Cardiac muscle cell (in vitro differentiated cells and primary cell): Measurements from ENCODE around the gene ARHGEF11. TPM values are rescaled to one million over a fixed set of nuclear protein-coding genes. Genes with fewer than 3 reads are reported as not detected.

Experiments used
- DNase-seq, 2 donors: peaks; one replicate each; pipeline versions ENCODE4 v3.0.0 to v3.0.0-alpha.2; 2010 to 2017; ENCODE audit warnings: low read depth in 1 of 2, low spot score in 1 of 2
- H3K27ac ChIP-seq: fragments of 200-600 bp; sonication (generic); 2 replicates; pipeline ENCODE4 v1.5.1; 2016
- H3K27me3 ChIP-seq: fragments of 200-600 bp; sonication (generic); 2 replicates; pipeline ENCODE4 v1.6.0; 2016; ENCODE audit warnings: control low read depth
- H3K36me3 ChIP-seq: fragments of 200-600 bp; sonication (generic); 2 replicates; pipeline ENCODE4 v1.5.1; 2016; ENCODE audit warnings: control low read depth
- H3K4me1 ChIP-seq: fragments of 200-600 bp; sonication (generic); 2 replicates; pipeline ENCODE4 v1.8.1; 2017; ENCODE audit warnings: low read depth, mild to moderate bottlenecking, mixed run types
- H3K4me3 ChIP-seq: fragments of 200-600 bp; sonication (generic); 2 replicates; pipeline ENCODE4 v1.5.1; 2016; ENCODE audit warnings: mild to moderate bottlenecking
- H3K9me3 ChIP-seq: fragments of 200-600 bp; sonication (generic); 2 replicates; pipeline ENCODE4 v1.5.1; 2017; ENCODE audit warnings: low read depth, mild to moderate bottlenecking, control low read depth
- polyA plus RNA-seq: library from polyadenylated mRNA; unstranded; fragments of >200 nt; fragmentation: Nextera tagmentation; extraction: Ambion mirVana; gene quantifications from 2 replicates; pipeline ENCODE4 v1.2.1, GENCODE V29; 2016
- total RNA-seq: library from RNA; depleted of rRNA; stranded (reverse); fragments of >200 nt; gene quantifications from 2 replicates; pipeline ENCODE4 v1.2.3, GENCODE V29; 2016
- TF ChIP-seq, protein P1 (sequence below): IDR thresholded peaks from 2 replicates; pipeline ENCODE4 v1.5.1; 2012; ENCODE audit warnings: low read depth, mild to moderate bottlenecking, low read length

ARHGEF11 gene
- total and polyA plus RNA-seq, 2 experiments from 2014 or later: 25.8 to 40.1 TPM

DNA sequence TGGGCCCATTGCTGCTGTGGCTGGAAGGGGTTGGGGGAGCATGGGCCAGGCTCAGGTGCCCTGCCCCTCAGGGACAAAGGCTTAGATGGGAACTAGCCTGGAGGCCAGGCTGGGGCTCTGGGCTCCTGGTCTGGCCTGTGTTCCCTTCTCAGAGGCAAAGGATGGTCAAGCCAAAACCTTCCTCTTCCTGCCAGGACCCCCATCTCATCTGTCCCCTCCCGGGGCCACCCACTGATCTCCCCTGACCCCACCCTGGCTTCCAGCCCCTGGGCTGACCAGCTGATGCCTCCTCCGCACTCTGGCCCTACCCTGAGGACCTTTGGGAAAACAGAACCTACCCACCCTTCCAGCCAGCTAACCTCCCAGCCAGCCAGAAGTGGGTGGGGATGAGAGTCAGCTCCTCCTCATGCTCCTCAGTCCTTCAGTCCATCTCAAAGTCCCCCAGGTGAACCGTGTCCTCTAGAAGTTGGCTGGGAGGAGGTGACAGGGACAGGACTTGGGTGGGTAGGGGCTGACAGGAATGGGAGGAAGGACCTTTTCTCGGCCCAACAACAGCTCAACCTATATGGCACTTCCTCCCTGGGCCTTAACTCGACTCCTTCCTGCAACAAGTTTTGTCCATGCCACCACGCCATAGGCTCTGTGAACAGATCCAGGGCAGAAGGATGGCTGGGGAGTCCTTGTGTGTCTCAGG, 144.5 kb downstream of the ARHGEF11 start:
- no peak overlapping the region for H3K27ac ChIP-seq
- no peaks in the 10 kb centered on the region for H3K4me1 ChIP-seq
- no peaks in the 10 kb centered on the region for H3K9me3 ChIP-seq
- TF ChIP-seq, protein P1, sequence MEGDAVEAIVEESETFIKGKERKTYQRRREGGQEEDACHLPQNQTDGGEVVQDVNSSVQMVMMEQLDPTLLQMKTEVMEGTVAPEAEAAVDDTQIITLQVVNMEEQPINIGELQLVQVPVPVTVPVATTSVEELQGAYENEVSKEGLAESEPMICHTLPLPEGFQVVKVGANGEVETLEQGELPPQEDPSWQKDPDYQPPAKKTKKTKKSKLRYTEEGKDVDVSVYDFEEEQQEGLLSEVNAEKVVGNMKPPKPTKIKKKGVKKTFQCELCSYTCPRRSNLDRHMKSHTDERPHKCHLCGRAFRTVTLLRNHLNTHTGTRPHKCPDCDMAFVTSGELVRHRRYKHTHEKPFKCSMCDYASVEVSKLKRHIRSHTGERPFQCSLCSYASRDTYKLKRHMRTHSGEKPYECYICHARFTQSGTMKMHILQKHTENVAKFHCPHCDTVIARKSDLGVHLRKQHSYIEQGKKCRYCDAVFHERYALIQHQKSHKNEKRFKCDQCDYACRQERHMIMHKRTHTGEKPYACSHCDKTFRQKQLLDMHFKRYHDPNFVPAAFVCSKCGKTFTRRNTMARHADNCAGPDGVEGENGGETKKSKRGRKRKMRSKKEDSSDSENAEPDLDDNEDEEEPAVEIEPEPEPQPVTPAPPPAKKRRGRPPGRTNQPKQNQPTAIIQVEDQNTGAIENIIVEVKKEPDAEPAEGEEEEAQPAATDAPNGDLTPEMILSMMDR: no peak
- no peak for DNase-seq
- H3K36me3 ChIP-seq: no peaks in the 10 kb centered on the region
- H3K27me3 ChIP-seq: no peaks in the 10 kb centered on the region
- H3K4me3 ChIP-seq: no peak overlapping the region

DNA sequence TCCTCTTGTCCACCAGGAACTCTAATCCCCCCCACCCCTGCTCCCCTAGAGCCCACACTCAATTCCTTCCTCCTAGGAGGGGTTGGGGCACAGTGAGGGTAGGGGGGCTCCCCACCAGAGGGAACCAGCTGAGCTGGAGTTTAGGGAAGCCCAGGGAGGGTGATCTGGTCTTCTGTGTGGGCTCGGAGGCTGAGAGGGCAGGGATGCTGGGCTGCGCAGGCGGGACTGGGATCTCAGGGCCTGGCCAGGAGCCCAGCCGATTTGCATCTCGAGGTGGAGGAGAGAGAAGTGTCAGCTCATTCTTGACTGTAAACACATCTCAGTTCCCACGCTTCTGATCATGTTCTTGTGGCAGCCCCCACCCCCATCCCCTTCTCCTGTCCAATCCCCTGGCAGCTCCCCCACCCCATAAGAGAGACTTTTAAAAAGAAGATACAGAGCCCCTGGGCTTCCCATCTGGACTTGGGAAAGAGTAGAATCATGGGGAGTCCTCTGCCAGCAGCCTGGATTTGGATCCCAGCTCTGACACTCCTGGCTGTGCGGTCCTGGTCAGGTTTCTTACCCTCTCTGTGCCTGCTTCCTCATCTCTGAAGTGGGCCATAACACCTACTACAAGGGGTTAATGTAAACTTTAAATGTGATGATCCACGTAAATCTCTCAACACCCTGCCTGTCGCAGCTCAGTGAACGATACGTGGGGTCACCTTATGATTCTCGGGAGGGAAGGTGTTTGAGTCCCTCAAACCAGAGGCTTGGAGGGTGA, 145.4 kb downstream of the ARHGEF11 start:
- H3K36me3 ChIP-seq: no peaks in the 10 kb centered on the region
- TF ChIP-seq, protein P1: no peak
- no peaks in the 10 kb centered on the region for H3K27me3 ChIP-seq
- H3K9me3 ChIP-seq: no peaks in the 10 kb centered on the region
- H3K4me3 ChIP-seq: no peak overlapping the region
- H3K27ac ChIP-seq: no peak overlapping the region
- peak in 1 of 2 donors; percentile 67 for DNase-seq
- H3K4me1 ChIP-seq: no peaks in the 10 kb centered on the region

DNA sequence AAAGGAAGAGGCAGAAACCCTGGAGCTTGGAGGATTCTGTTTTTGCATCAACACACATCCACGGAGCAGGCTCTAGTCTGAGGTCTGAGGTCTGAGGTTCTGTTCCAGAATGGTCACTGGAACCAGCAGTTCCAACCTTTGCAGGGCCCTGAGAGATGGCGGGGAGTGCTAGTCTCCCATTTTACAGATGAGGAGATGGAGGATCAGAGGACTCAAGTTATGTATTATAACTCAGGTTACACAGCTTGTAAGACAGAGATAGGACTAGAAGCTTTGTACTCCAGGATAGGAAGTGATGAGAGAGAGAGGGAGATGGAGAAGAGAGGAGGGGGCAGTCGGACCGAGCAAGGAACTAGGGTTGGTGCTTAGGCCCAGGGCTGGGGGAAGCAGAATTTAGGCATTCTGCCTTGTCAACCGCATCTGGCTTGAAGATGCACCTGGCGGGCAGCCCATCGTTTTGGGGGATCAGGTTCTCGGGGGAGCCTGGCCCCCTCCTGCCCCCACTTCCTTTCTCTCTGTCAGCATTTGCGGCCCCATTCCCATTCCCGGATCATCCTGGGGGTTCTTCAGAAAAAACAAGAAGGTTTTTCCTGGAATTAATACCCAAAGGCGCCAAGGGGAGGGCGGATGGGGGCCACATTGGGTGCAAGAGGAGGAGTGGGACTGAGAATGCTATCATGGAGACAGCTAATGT, 146.4 kb downstream of the ARHGEF11 start:
- H3K4me1 ChIP-seq: no peaks in the 10 kb centered on the region
- no peak overlapping the region for H3K4me3 ChIP-seq
- TF ChIP-seq, protein P1: no peak
- no peaks in the 10 kb centered on the region for H3K27me3 ChIP-seq
- no peak overlapping the region for H3K27ac ChIP-seq
- no peaks in the 10 kb centered on the region for H3K36me3 ChIP-seq
- DNase-seq: no peak
- no peaks in the 10 kb centered on the region for H3K9me3 ChIP-seq

DNA sequence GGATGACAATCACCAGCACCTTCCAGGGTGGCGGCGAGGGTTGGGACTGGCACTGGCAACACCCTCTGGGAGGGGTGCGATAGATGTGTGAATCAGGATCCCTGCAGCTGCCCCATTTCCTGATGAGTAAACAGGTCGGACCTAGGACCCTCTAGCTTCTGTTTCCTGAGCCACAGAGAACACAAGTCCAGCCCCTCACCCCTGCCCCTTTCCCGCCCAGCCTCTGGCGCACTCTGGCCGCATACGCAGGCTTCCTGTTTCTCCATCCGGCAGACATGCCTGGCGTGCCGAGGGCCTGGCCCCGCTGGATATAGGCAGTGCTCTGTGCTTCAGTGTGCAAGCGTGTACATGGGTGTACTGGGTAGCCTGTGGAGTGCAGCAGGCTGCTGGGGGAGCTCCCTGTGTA, 147.4 kb downstream of the ARHGEF11 start:
- Histone ChIP-seq H3K9me3 (no peaks in the 10 kb centered on the region), H3K36me3 (no peaks in the 10 kb centered on the region), H3K4me3 (no peak overlapping the region), H3K27ac (no peak overlapping the region), H3K27me3 (peaks cover 6% of the 10 kb centered on the region), H3K4me1 (no peaks in the 10 kb centered on the region)
- TF ChIP-seq, protein P1: no peak
- peak in 1 of 2 donors; percentile 83 for DNase-seq

DNA sequence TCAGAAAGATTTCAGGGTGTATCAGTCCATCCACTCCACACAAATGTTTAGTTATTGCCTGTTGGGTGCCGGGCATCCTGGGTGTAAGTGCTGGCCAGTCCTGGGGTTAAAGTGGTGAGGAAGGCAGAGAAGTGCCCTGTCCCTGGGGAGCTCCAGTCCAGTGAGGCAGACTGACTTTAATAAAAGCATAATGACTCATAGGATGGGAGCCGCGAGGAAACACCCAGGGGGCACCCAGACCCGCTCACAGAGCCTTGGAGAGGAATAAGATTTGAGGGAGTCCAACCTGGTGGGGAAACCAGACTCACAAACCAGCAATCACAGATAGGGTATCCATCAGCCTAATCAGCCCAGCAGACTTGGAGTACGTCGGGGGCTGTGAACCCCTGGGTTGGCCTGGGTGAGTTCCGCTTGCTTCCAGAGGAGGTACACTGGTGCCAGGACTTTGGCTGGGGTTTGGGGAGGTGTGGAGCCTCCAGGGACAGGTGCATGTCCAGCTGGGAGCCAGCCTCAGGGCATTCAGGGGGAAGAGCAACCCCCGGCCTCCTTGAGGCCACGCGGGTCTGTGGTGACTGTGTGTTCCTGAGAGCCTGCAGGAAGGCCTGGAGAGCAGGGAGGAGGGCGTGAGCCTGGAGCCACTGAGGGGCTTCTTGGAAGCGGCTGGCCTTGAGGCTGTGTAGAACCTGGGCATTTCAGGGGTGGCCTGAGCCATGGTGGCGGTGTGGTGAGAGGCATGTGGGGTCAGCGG, 148.3 kb downstream of the ARHGEF11 start:
- TF ChIP-seq, protein P1: no peak
- peak in 1 of 2 donors; percentile 59 for DNase-seq
- H3K36me3 ChIP-seq: no peaks in the 10 kb centered on the region
- H3K27ac ChIP-seq: no peak overlapping the region
- H3K9me3 ChIP-seq: no peaks in the 10 kb centered on the region
- H3K27me3 ChIP-seq: peaks cover 13% of the 10 kb centered on the region
- H3K4me3 ChIP-seq: no peak overlapping the region
- H3K4me1 ChIP-seq: no peaks in the 10 kb centered on the region
